Heart left ventricle (tissue), 16 donors: ENCODE measurements around the gene CSTF3. TPM values are rescaled to one million over a fixed set of nuclear protein-coding genes. Genes with fewer than 3 reads are reported as not detected.

Experiments used
- ATAC-seq, 4 donors: fragments of 200-7000 bp; cut with Tn5 transposase; one replicate each; pipeline ENCODE4 v1.9.1; 2020 to 2022; ENCODE audit warnings: moderate library complexity in 4 of 4, mild to moderate bottlenecking in 3 of 4, moderate number of reproducible peaks in 1 of 4
- DNase-seq, 5 donors: peaks; one replicate each; pipeline ENCODE4 v3.0.0-alpha.2; 2020
- H3K27ac ChIP-seq, 12 donors: fragments of 200-600 bp; sonication (generic) in 4 of 12; one replicate each; pipeline versions ENCODE4 v1.5.0 to v1.8.0; 2016 to 2022; ENCODE audit warnings: mild to moderate bottlenecking in 2 of 12
- H3K27me3 ChIP-seq, 9 donors: fragments of 200-600 bp; sonication (generic) in 2 of 9; one replicate each; pipeline versions ENCODE4 v1.5.1 to v1.8.0; 2016 to 2022; ENCODE audit warnings: mild to moderate bottlenecking in 3 of 9
- H3K36me3 ChIP-seq, 9 donors: fragments of 200-600 bp; sonication (generic) in 2 of 9; one replicate each; pipeline versions ENCODE4 v1.5.0 to v1.8.0; 2018 to 2022; ENCODE audit warnings: mild to moderate bottlenecking in 2 of 9
- H3K4me1 ChIP-seq, 12 donors: fragments of 200-600 bp; sonication (generic) in 4 of 12; one replicate each; pipeline versions ENCODE4 v1.5.0 to v1.8.0; 2016 to 2022; ENCODE audit warnings: mild to moderate bottlenecking in 3 of 12
- H3K4me3 ChIP-seq, 12 donors: fragments of 200-600 bp; sonication (generic) in 4 of 12; one replicate each; pipeline versions ENCODE4 v1.5.0 to v1.8.0; 2017 to 2022; ENCODE audit warnings: mild to moderate bottlenecking in 9 of 12, moderate library complexity in 4 of 12
- H3K9me3 ChIP-seq, 12 donors: fragments of 200-600 bp; sonication (generic) in 4 of 12; one replicate each; pipeline versions ENCODE4 v1.5.0 to v1.8.0; 2016 to 2022; ENCODE audit warnings: mild to moderate bottlenecking in 1 of 12
- POLR2A ChIP-seq, 2 donors: fragments of 450-650 bp; IDR thresholded peaks; one replicate each; pipeline ENCODE4 v1.6.1; 2017; ENCODE audit warnings: antibody characterized with exemption in 2 of 2, mild to moderate bottlenecking in 2 of 2, moderate library complexity in 2 of 2
- WGBS, 4 donors: extraction: QIAGEN DNeasy Blood & Tissue Kit in 2 of 4; methylation state at CpG; one replicate each; pipeline versions ENCODE4 v1.1.5 to v1.1.7; 2013 to 2018; 5-methylcytosine and 5-hydroxymethylcytosine counted together
- intact Hi-C, 10 donors: fragments of 100-400 bp; cut with DNase I; formaldehyde crosslinking; loops; one replicate each; pipeline versions ENCODE4 v1.11.1 to v1.14.2; 2022
- polyA plus RNA-seq, 2 donors: library from polyadenylated mRNA; stranded (reverse); fragments of 200-250 nt; gene quantifications; one replicate each; pipeline ENCODE4 v1.2.3, GENCODE V29; 2013
- total RNA-seq, 9 donors: library from RNA; depleted of rRNA in 2 of 9; stranded (reverse); fragments of >200 nt in 2 of 9; fragmentation: NEBNext Ultra II Directional in 3 of 9; extraction: Animal tissue kit (Norgen Biotek cat#: 25700) in 3 of 9; gene quantifications; one replicate each; pipeline versions ENCODE4 v1.1.0 to v1.2.4, GENCODE V29; 2016 to 2023
- TF ChIP-seq, protein P1 (sequence below), 12 donors: fragments of 200-600 bp; sonication (generic) in 4 of 12; IDR thresholded peaks; one replicate each; pipeline versions ENCODE4 v1.5.0 to v1.8.0; 2018 to 2022; ENCODE audit warnings: antibody characterized with exemption in 12 of 12, mild to moderate bottlenecking in 5 of 12
- donor health status: ischemic (EF 13 %, LVEDD 7.1; RV severe dilation, severe dysfunction).
- donor health status: healthy with polysubstance abuse.
- donor health status: DM: no; HTN: yes; CAD: no.
- donor health status: DM: no; HTN: no; CAD: no.
- donor health status: ischemic (EF 25% LVEDD 6.9; RV normal size, moderate dysfunction).
- donor health status: ischemic (EF 25% LVEDD 5.7; RV mildly dilated, moderate dysfunction).
- donor health status: healthy.
- donor health status: DM: yes; HTN: yes; CAD: no.
- donor health status: ischemic (EF 35%, LVEDD 5.7; RV mildly dilated, moderate dysfunction).
- donor health status: nonischemic (EF 11% LVEDD 7.7; RV severe dilation, severe dysfunction).
- donor health status: DM: yes; HTN: yes; CAD: no.
- donor health status: PGD.
- donor health status: ischemic (EF 29% LVEDD 5.4; RV normal size, mild dysfunction).
- donor health status: nonischemic (EF 23%, LVEDD 6.1; RV moderate dilation, normal function).

The CSTF3 gene
- total and polyA plus RNA-seq, 11 donors, result 5.9 to 23.6 (median 13.2) TPM

DNA sequence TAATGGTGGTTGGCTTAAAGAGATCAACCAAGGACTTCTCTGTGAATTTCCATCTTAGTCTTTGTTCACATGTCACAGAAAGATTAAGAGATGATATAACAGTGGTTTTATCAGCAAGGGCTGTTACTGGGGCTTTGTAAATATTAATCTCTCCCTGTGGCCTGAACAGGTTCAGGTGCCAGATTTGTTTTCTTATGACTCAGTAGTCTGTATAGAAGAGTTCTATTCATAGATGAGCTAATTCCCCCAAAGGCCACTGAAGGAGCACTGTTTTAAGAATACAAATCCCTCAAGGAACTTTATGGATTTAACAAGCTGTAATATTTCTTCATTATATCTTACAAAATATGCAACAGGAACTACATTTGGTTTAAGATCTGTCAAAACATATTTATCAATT, 71.5 kb downstream of the CSTF3 start:
- H3K4me1 ChIP-seq, result no peaks in the 10 kb centered on the region
- no peaks in the 10 kb centered on the region for H3K27me3 ChIP-seq
- intact Hi-C loops, result no loop called here
- peaks cover 0 to 65% (median 40%) of the 10 kb centered on the region in 9 donors for H3K36me3 ChIP-seq
- no peak for DNase-seq
- no peak overlapping the region for H3K4me3 ChIP-seq
- no peak overlapping the region for H3K27ac ChIP-seq
- H3K9me3 ChIP-seq, result no peaks in the 10 kb centered on the region
- no peak for ATAC-seq
- TF ChIP-seq POLR2A (IDR thresholded peaks at IDR 0.05), result no peak
- TF ChIP-seq, protein P1, sequence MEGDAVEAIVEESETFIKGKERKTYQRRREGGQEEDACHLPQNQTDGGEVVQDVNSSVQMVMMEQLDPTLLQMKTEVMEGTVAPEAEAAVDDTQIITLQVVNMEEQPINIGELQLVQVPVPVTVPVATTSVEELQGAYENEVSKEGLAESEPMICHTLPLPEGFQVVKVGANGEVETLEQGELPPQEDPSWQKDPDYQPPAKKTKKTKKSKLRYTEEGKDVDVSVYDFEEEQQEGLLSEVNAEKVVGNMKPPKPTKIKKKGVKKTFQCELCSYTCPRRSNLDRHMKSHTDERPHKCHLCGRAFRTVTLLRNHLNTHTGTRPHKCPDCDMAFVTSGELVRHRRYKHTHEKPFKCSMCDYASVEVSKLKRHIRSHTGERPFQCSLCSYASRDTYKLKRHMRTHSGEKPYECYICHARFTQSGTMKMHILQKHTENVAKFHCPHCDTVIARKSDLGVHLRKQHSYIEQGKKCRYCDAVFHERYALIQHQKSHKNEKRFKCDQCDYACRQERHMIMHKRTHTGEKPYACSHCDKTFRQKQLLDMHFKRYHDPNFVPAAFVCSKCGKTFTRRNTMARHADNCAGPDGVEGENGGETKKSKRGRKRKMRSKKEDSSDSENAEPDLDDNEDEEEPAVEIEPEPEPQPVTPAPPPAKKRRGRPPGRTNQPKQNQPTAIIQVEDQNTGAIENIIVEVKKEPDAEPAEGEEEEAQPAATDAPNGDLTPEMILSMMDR (IDR thresholded peaks at IDR 0.05), result no peak

DNA sequence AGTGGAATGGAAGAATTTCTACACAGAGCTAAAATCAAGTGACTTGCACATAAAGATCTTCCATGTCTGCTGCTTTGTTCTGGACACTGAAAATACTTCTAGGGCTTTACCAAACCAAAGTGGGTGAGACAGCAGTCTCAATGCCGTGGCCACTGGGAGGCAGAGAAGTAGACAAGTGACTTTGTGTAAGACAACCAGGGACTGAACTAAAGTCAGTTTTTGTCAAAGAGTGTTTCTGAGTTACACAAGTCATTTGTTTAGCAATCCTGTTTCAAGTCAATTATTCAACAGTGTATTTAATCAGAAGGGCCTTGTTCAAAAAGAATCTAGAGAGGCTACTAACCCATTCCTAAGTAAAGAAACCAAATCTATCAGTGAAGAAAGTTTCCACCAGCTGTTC, 75.3 kb downstream of the CSTF3 start:
- ATAC-seq (no peak), DNase-seq (no peak)
- Histone ChIP-seq H3K9me3 (no peaks in the 10 kb centered on the region), H3K36me3 (peaks cover 0 to 85% (median 58%) of the 10 kb centered on the region in 9 donors), H3K4me1 (no peaks in the 10 kb centered on the region), H3K4me3 (no peak overlapping the region), H3K27me3 (no peaks in the 10 kb centered on the region), H3K27ac (no peak overlapping the region)
- 80 to 100% (median 90%) methylated on average over 1 of the region's 1 CpG for WGBS, 4 donors
- TF ChIP-seq, protein P1 (IDR thresholded peaks at IDR 0.05), result no peak
- TF ChIP-seq POLR2A (IDR thresholded peaks at IDR 0.05), result no peak
- intact Hi-C loops, result no loop called here

DNA sequence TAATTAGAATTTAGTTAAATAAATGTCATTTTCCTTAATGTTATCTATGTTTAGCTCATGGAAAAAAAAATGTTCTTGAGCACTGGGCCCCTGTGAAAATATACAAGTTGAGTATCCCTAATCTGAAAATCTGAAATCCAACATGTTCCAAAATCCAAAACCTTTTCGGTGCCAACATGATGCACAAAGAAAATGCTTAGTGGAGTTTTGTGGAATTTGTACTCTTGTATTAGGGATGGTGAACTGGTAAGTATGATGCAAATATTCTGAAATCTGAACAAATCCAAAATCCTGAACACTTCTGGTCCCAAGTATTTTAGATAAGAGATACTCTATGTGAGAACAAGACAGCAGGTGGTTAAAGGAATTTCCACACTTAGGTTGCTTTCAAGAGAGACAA, 77.4 kb downstream of the CSTF3 start:
- Histone ChIP-seq H3K27me3 (no peaks in the 10 kb centered on the region), H3K4me3 (no peak overlapping the region), H3K9me3 (no peaks in the 10 kb centered on the region), H3K27ac (no peak overlapping the region), H3K4me1 (no peaks in the 10 kb centered on the region), H3K36me3 (peaks cover 0 to 86% (median 62%) of the 10 kb centered on the region in 9 donors)
- WGBS, 4 donors, result 94 to 95% (median 95%) methylated on average over 1 of the region's 1 CpG
- DNase-seq (no peak), ATAC-seq (no peak)
- intact Hi-C loops, result no loop called here
- TF ChIP-seq, protein P1 (IDR thresholded peaks at IDR 0.05), result no peak
- no peak for TF ChIP-seq POLR2A (IDR thresholded peaks at IDR 0.05)

DNA sequence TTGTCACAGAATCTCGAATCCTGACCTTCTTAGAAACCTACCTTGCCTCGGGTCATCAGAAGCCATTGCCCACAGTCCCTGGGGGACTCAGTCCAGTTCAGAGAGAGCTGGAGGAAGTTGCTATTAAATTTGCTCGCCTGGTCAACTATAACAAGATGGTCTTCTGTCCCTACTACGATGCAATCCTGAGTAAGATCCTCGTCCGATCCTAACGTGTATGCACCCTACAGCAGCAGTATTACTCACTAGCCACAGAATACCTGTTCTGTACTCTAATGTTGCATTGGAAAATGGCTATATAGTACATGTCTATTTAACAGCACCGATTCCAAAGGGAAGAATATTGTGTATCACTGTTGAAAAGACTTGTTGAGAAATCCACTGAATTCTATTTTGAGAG, 88.8 kb downstream of the CSTF3 start:
- Histone ChIP-seq H3K9me3 (no peaks in the 10 kb centered on the region), H3K27me3 (no peaks in the 10 kb centered on the region), H3K27ac (no peak overlapping the region), H3K36me3 (peaks cover 0 to 97% (median 92%) of the 10 kb centered on the region in 9 donors), H3K4me3 (no peak overlapping the region), H3K4me1 (no peaks in the 10 kb centered on the region)
- 88 to 95% (median 92%) methylated on average over 8 of the region's 8 CpGs for WGBS, 4 donors
- DNase-seq (no peak), ATAC-seq (no peak)
- intact Hi-C loops, result loop anchor here in 1 of 10 donors (10.0 kb wide), 1 partner anchor 262 kb away; no protein-coding TSS in a partner anchor
- TF ChIP-seq POLR2A (IDR thresholded peaks at IDR 0.05), result no peak
- TF ChIP-seq, protein P1 (IDR thresholded peaks at IDR 0.05), result no peak
